RWPE1 (cell line): ENCODE measurements around the gene GLI3.

Experiments used
- CTCF ChIA-PET: fragments of 350-600 bp; sonication (Branson Sonifier 250); formaldehyde crosslinking; extraction: SDS; loops from one replicate; lab custom pipeline; 2021; lab: Yijun Ruan, JAX
- POLR2A ChIA-PET: fragments of 400-600 bp; formaldehyde crosslinking; extraction: SDS; loops from one replicate; lab custom pipeline; 2020; ENCODE audit warnings: antibody characterized with exemption; ENCODE audit not compliant: low non-redundant PET; lab: Yijun Ruan, JAX
- DNase-seq: peaks from one replicate; pipeline ENCODE4 v3.0.0; 2012; ENCODE audit warnings: low spot score
- H3K27ac ChIP-seq: fragments of 450-650 bp; 2 replicates; pipeline ENCODE4 v1.5.1; 2017
- TF ChIP-seq, protein P1 (sequence below): fragments of 450-650 bp; conservative IDR thresholded peaks from 2 replicates; pipeline ENCODE4 v1.5.1; 2017; ENCODE audit warnings: low read depth, mild to moderate bottlenecking

Gene GLI3

GRCh38 chr7:41974870-41975557 is 262.0 kb downstream of the GLI3 start:
- no peak for DNase-seq
- ChIA-PET POLR2A (no interaction called here), CTCF (interaction anchor here (0.5 to 1.1 kb wide), 4 partner anchors 16 to 908 kb away, joined by 3 to 4 read pairs (median 3); no protein-coding TSS in a partner anchor)
- TF ChIP-seq, protein P1, sequence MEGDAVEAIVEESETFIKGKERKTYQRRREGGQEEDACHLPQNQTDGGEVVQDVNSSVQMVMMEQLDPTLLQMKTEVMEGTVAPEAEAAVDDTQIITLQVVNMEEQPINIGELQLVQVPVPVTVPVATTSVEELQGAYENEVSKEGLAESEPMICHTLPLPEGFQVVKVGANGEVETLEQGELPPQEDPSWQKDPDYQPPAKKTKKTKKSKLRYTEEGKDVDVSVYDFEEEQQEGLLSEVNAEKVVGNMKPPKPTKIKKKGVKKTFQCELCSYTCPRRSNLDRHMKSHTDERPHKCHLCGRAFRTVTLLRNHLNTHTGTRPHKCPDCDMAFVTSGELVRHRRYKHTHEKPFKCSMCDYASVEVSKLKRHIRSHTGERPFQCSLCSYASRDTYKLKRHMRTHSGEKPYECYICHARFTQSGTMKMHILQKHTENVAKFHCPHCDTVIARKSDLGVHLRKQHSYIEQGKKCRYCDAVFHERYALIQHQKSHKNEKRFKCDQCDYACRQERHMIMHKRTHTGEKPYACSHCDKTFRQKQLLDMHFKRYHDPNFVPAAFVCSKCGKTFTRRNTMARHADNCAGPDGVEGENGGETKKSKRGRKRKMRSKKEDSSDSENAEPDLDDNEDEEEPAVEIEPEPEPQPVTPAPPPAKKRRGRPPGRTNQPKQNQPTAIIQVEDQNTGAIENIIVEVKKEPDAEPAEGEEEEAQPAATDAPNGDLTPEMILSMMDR, result no peak
- no peak overlapping the region for H3K27ac ChIP-seq

DNA sequence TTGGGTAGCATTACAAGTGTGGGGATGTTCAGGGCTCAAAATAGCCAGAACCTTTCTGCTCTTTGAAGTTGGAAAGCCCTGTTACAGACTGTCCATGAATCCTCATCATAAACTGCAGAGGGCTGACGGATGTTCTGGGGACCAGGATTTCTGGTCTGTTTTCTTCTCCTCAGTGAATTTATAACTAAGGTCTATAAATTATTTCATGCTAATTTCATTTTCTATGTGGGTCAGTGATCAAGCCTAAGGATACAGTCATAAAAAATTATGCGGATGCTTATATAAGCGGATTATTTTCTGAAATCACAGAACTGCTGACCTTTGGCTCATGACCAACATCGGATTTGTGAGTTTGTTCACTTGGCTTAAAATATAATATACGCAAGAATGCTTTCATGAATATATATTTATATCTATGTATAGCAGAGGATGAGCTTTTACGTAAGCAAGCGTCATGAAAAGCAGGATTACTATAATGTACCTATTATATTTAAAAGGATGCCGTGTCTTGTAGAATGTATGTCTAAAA is 263.7 kb downstream of the GLI3 start:
- H3K27ac ChIP-seq, result no peak overlapping the region
- TF ChIP-seq, protein P1, result no peak
- no peak for DNase-seq
- POLR2A ChIA-PET, result no interaction called here
- CTCF ChIA-PET, result interaction anchor here (0.6 kb wide), 1 partner anchor 783 kb away, joined by 3 read pairs; no protein-coding TSS in a partner anchor

- ChIA-PET POLR2A (no interaction called here), CTCF (interaction anchor here (0.6 kb wide), 1 partner anchor 783 kb away, joined by 3 read pairs; no protein-coding TSS in a partner anchor)
- no peak overlapping the region for H3K27ac ChIP-seq
- DNase-seq, result no peak
- TF ChIP-seq, protein P1, result no peak
Measured at GRCh38 chr7:41972776-41973175, 264.2 kb downstream of the GLI3 start.

DNA sequence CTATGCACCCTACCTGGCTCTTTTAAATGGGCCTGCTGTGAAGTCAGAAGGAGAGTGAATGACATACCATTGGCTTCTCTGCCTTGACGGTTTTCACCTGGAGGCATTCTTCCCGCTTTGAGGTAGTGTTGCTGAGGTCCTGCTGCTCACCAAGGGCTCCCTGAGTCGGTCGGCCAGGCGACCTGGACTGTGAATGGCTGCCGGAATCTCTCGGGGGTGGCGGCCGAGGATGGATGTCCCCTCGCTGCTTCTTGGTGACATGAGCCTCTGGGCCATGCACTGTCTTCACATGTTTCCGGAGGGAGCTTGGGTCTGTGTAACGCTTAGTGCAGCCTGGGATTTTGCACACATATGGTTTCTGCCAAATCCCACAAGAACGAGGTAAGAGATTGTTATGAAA is 264.7 kb downstream of the GLI3 start:
- DNase-seq, result no peak
- TF ChIP-seq, protein P1, result no peak
- ChIA-PET POLR2A (no interaction called here), CTCF (interaction anchor here (0.6 kb wide), 1 partner anchor 43 kb away, joined by 3 read pairs; no protein-coding TSS in a partner anchor)
- H3K27ac ChIP-seq, result no peak overlapping the region

- H3K27ac ChIP-seq, result no peak overlapping the region
- CTCF ChIA-PET, result interaction anchor here (0.6 kb wide), 1 partner anchor 44 kb away, joined by 3 read pairs; no protein-coding TSS in a partner anchor
- DNase-seq, result no peak
- POLR2A ChIA-PET, result no interaction called here
- TF ChIP-seq, protein P1, result no peak
Measured at GRCh38 chr7:41971640-41972187, 265.3 kb downstream of the GLI3 start.

DNA sequence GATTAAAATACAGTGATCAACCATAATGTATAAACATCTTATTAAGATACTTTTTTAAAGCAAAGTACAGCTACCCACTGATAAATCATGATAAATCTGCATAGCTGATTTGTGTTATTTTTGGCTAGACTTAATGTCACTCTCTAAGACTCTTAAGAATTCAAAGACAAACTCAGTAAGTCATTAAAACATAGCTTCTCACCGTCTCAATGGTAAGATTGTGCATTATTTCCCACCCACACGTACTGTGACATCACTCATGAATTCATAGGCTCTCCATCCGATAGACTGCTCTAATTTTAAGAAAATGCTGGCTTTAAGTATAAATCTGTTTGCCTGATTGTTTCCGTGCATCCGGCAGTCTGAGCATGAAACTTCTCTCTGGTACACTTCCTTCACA is 266.1 kb downstream of the GLI3 start:
- no peak for DNase-seq
- ChIA-PET POLR2A (no interaction called here), CTCF (no interaction called here)
- no peak overlapping the region for H3K27ac ChIP-seq
- TF ChIP-seq, protein P1, result no peak
